B cell (primary cell): ENCODE results near the gene CASK. TPM values are rescaled to one million over a fixed set of nuclear protein-coding genes. Genes with fewer than 3 reads are reported as not detected.

Source experiments
- ATAC-seq: fragments of 200-7000 bp; cut with Tn5 transposase; one replicate; pipeline ENCODE4 v1.10.0; 2021; ENCODE audit warnings: low read depth, mild to moderate bottlenecking, moderate number of reproducible peaks, moderate library complexity
- CTCF ChIA-PET: fragments of 350-600 bp; sonication (Branson Sonifier 250); formaldehyde crosslinking; loops from one replicate; lab custom pipeline; 2021; ENCODE audit warnings: antibody characterized with exemption, inconsistent platforms; lab: Charles Lee
- POLR2A ChIA-PET: fragments of 350-600 bp; sonication (Branson Sonifier 250); formaldehyde crosslinking; loops from one replicate; lab custom pipeline; 2021; ENCODE audit warnings: antibody characterized with exemption; lab: Charles Lee
- DNase-seq: peaks from one replicate; pipeline ENCODE4 v3.0.0; 2013
- H2AFZ ChIP-seq: 2 replicates; pipeline ENCODE4 v1.6.1; 2012; ENCODE audit warnings: mild to moderate bottlenecking, low read depth, low read length; ENCODE audit not compliant: insufficient read depth, poor library complexity, severe bottlenecking
- H3K27ac ChIP-seq, 2 donors: 1 replicate in 1 of 2; 2 replicates in 1 of 2; pipeline ENCODE4 v1.5.1; 2012 to 2013; ENCODE audit warnings: low read length in 2 of 2, mild to moderate bottlenecking in 2 of 2, moderate library complexity in 1 of 2
- H3K27me3 ChIP-seq, 4 experiments: fragments of 200-600 bp in 1 of 4; sonication (generic) in 1 of 4; replicated peaks in 1 of 4; 1 replicate in 2 of 4; 2 replicates in 2 of 4; pipeline versions ENCODE4 v1.6.1 to v1.7.0; 2013 to 2016; ENCODE audit warnings: low read length in 3 of 4, mild to moderate bottlenecking in 2 of 4, mixed read lengths in 1 of 4, moderate library complexity in 1 of 4; ENCODE audit not compliant: insufficient read depth in 4 of 4, control insufficient read depth in 3 of 4; ENCODE audit errors: control extremely low read depth in 1 of 4
- H3K36me3 ChIP-seq, 2 experiments: replicated peaks in 1 of 2; 1 replicate in 1 of 2; 2 replicates in 1 of 2; pipeline versions ENCODE4 v1.6.1 to v1.7.1; 2013; ENCODE audit warnings: low read length in 1 of 2; ENCODE audit not compliant: insufficient read depth in 2 of 2, control insufficient read depth in 1 of 2; ENCODE audit errors: control extremely low read depth in 1 of 2, extremely low read depth in 1 of 2
- H3K4me1 ChIP-seq, 2 donors: fragments of 200-600 bp in 1 of 2; sonication (generic) in 1 of 2; 1 replicate in 1 of 2; 2 replicates in 1 of 2; pipeline versions ENCODE4 v1.5.1 to v1.6.1; 2013 to 2017; ENCODE audit warnings: low read length in 2 of 2; ENCODE audit not compliant: control insufficient read depth in 2 of 2, insufficient read depth in 2 of 2
- H3K4me2 ChIP-seq: replicated peaks from 2 replicates; pipeline ENCODE3; 2012; ENCODE audit warnings: mild to moderate bottlenecking, low read depth, low read length; ENCODE audit not compliant: poor library complexity, severe bottlenecking
- H3K4me3 ChIP-seq, 5 experiments: fragments of 200-600 bp in 1 of 5; sonication (generic) in 1 of 5; 1 replicate in 3 of 5; 2 replicates in 2 of 5; pipeline versions ENCODE4 v1.5.1 to v1.7.0; 2011 to 2016; ENCODE audit warnings: low read length in 4 of 5, mild to moderate bottlenecking in 4 of 5, low read depth in 2 of 5, control low read depth in 1 of 5, moderate library complexity in 1 of 5; ENCODE audit not compliant: insufficient read depth in 1 of 5; ENCODE audit errors: control extremely low read depth in 1 of 5, extremely low read depth in 1 of 5
- H3K79me2 ChIP-seq: fragments of 200-600 bp; sonication (generic); one replicate; pipeline ENCODE4 v1.6.0; 2016; ENCODE audit warnings: low read length; ENCODE audit not compliant: control insufficient read depth, insufficient read depth
- H3K9ac ChIP-seq: fragments of 200-600 bp; sonication (generic); 2 replicates; pipeline ENCODE4 v1.6.1; 2017; ENCODE audit warnings: mild to moderate bottlenecking, low read length, moderate library complexity
- H3K9me3 ChIP-seq, 3 donors: one replicate each; pipeline versions ENCODE4 v1.6.1 to v1.7.1; 2013; ENCODE audit warnings: low read length in 2 of 3; ENCODE audit not compliant: control insufficient read depth in 2 of 3, insufficient read depth in 1 of 3; ENCODE audit errors: control extremely low read depth in 1 of 3
- H4K20me1 ChIP-seq: 2 replicates; pipeline ENCODE4 v1.6.0; 2012; ENCODE audit warnings: mild to moderate bottlenecking, low read length; ENCODE audit not compliant: insufficient read depth, control insufficient read depth, poor library complexity, severe bottlenecking
- H3K27ac Mint-ChIP-seq: one replicate; pipeline ENCODE4 v1.8.0; 2021; ENCODE audit warnings: mixed read lengths
- H3K27me3 Mint-ChIP-seq: one replicate; pipeline ENCODE4 v1.8.0; 2021; ENCODE audit warnings: mixed read lengths
- H3K4me1 Mint-ChIP-seq: one replicate; pipeline ENCODE4 v1.8.0; 2021; ENCODE audit warnings: mixed read lengths
- H3K4me3 Mint-ChIP-seq: one replicate; pipeline ENCODE4 v1.8.0; 2021; ENCODE audit warnings: mixed read lengths
- H3K9me3 Mint-ChIP-seq: one replicate; pipeline ENCODE4 v1.8.0; 2022; ENCODE audit warnings: mixed read lengths; ENCODE audit not compliant: insufficient read depth
- EZH2 ChIP-seq: IDR thresholded peaks from 2 replicates; pipeline ENCODE4 v1.6.1; 2012; ENCODE audit warnings: borderline replicate concordance, low read depth, mild to moderate bottlenecking, moderate library complexity, low read length; ENCODE audit not compliant: insufficient read depth, poor library complexity, severe bottlenecking
- WGBS: methylation state at CpG from one replicate; pipeline ENCODE4 v1.1.5; 2013; ENCODE audit warnings: missing lambda C conversion rate; ENCODE audit not compliant: insufficient coverage; 5-methylcytosine and 5-hydroxymethylcytosine counted together
- intact Hi-C: fragments of 100-400 bp; cut with micrococcal nuclease; formaldehyde crosslinking; loops from one replicate; pipeline ENCODE4 v1.10.0; 2022
- polyA plus RNA-seq: library from polyadenylated mRNA; depleted of rRNA; stranded (reverse); fragments of >200 nt; gene quantifications from 2 replicates; pipeline ENCODE4 v1.2.3, GENCODE V29; 2012
- total RNA-seq, 2 donors: library from RNA; stranded (reverse); fragments of 120-200 nt in 1 of 2; gene quantifications; 1 replicate in 1 of 2; 2 replicates in 1 of 2; pipeline versions ENCODE4 v1.2.3 to v1.2.4, GENCODE V29; 2013 to 2022
- TF ChIP-seq, protein P1 (sequence below): fragments of 200-600 bp; IDR thresholded peaks from one replicate; pipeline ENCODE4 v1.8.0; 2022; ENCODE audit warnings: antibody characterized with exemption, mild to moderate bottlenecking

Gene CASK
- total and polyA plus RNA-seq, 2 donors (not counting 1 experiment from before 2014, with no cell fraction given): 14.2 to 50.4 TPM

DNA sequence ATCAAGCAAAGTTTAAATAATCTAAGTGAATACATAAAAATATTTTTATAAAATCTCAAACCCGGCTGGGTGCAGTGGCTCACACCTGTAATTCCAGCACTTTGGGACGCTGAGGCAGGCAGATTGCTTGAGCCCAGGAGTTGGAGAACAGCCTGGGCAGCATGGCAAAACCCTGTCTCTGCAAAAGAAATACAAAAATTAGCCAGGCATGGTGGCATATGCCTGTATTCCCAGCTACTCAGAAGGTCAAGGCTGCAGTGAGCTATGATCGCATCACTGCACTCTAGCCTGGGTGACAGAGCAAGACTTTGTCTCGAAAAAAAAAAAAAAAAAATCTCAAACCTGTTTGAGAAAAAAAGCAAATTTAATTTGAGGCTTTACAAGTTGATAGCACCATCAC lies 331.4 kb downstream of the CASK start:
- H3K4me3 ChIP-seq: no peak overlapping the region
- no peaks in the 10 kb centered on the region for H3K9me3 ChIP-seq
- intact Hi-C loops: no loop called here
- ChIA-PET CTCF (no interaction called here), POLR2A (no interaction called here)
- no peak overlapping the region for H3K27ac ChIP-seq
- TF ChIP-seq, protein P1, sequence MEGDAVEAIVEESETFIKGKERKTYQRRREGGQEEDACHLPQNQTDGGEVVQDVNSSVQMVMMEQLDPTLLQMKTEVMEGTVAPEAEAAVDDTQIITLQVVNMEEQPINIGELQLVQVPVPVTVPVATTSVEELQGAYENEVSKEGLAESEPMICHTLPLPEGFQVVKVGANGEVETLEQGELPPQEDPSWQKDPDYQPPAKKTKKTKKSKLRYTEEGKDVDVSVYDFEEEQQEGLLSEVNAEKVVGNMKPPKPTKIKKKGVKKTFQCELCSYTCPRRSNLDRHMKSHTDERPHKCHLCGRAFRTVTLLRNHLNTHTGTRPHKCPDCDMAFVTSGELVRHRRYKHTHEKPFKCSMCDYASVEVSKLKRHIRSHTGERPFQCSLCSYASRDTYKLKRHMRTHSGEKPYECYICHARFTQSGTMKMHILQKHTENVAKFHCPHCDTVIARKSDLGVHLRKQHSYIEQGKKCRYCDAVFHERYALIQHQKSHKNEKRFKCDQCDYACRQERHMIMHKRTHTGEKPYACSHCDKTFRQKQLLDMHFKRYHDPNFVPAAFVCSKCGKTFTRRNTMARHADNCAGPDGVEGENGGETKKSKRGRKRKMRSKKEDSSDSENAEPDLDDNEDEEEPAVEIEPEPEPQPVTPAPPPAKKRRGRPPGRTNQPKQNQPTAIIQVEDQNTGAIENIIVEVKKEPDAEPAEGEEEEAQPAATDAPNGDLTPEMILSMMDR: no peak
- TF ChIP-seq EZH2: no peak
- H3K9ac ChIP-seq: no peak overlapping the region
- no peak overlapping the region for H3K4me2 ChIP-seq
- H3K27me3 ChIP-seq: no peaks in the 10 kb centered on the region
- DNase-seq: no peak
- H3K27ac Mint-ChIP-seq: no peak overlapping the region
- H3K4me1 ChIP-seq: peaks cover 9 to 24% of the 10 kb centered on the region in 2 donors
- H3K4me1 Mint-ChIP-seq: peaks cover 18% of the 10 kb centered on the region
- H3K79me2 ChIP-seq: no peaks in the 10 kb centered on the region
- no peaks in the 10 kb centered on the region for H4K20me1 ChIP-seq
- H3K4me3 Mint-ChIP-seq: no peak overlapping the region
- 100% methylated on average over 3 of the region's 4 CpGs for WGBS
- no peak overlapping the region for H2AFZ ChIP-seq
- no peak for ATAC-seq
- H3K9me3 Mint-ChIP-seq: no peaks in the 10 kb centered on the region
- no peaks in the 10 kb centered on the region for H3K36me3 ChIP-seq
- H3K27me3 Mint-ChIP-seq: no peaks in the 10 kb centered on the region

DNA sequence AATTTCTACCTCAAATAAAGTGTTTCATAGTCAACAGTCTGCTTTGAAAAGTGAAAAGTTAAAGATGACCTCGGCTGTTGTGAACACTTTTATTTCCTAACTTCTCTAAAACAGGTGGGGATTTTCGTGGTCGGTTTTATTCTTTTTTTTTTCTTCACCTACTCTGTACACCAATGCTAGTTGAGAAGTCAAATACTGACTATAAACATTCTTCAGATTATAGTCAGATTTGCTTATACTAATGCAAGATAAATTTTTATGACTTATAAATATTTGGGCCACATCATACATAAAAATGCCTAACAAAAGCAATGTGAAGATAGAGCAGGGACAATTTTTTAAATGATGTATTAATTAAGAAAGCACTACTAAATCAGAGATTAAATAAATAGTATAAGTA lies 332.7 kb downstream of the CASK start:
- ChIA-PET CTCF (no interaction called here), POLR2A (no interaction called here)
- Histone ChIP-seq H4K20me1 (no peaks in the 10 kb centered on the region), H2AFZ (no peak overlapping the region), H3K4me1 (peaks cover 3 to 13% of the 10 kb centered on the region in 2 donors), H3K9ac (no peak overlapping the region), H3K79me2 (no peaks in the 10 kb centered on the region), H3K9me3 (no peaks in the 10 kb centered on the region), H3K4me2 (no peak overlapping the region), H3K27me3 (no peaks in the 10 kb centered on the region), H3K36me3 (peaks cover 0 to 3% of the 10 kb centered on the region in 2 experiments), H3K27ac (no peak overlapping the region), H3K4me3 (no peak overlapping the region)
- no CpG with 5 or more reads among the region's 3 CpGs for WGBS
- TF ChIP-seq, protein P1: no peak
- no peak for TF ChIP-seq EZH2
- H3K4me1 Mint-ChIP-seq: peaks cover 8% of the 10 kb centered on the region
- DNase-seq (no peak), ATAC-seq (no peak)
- H3K27me3 Mint-ChIP-seq: no peaks in the 10 kb centered on the region
- H3K4me3 Mint-ChIP-seq: no peak overlapping the region
- no peak overlapping the region for H3K27ac Mint-ChIP-seq
- H3K9me3 Mint-ChIP-seq: no peaks in the 10 kb centered on the region
- intact Hi-C loops: no loop called here
